Activated CD4-positive, alpha-beta T cell treated with anti-CD3 and anti-CD28 coated beads, Interleukin-2, amount 50 U/mL, for 48 hours (primary cell): ENCODE measurements around the gene PDE3B.

Experiments used
- DNase-seq, 2 experiments: peaks; one replicate each; pipeline ENCODE4 v3.0.0-alpha.2; 2020

The PDE3B gene

GRCh38 chr11:14892036-14892556 lies 248.5 kb downstream of the PDE3B start, which contains the start of gene CYP2R1:
Gene CYP2R1, minus strand, starts transcription at chr11:14892231. Its CDS starts 26 bp downstream, at chr11:14892205.
- DNase-seq = peak; percentile 88 to 93

- DNase-seq = no peak
Measured at GRCh38 chr11:14892577-14892976, 249.0 kb downstream of the PDE3B start.

GRCh38 chr11:14894657-14895598 lies 251.3 kb downstream of the PDE3B start:
- peak; percentile 12 to 17 for DNase-seq

- no peak for DNase-seq
Measured at GRCh38 chr11:14898355-14898754, 254.8 kb downstream of the PDE3B start.

GRCh38 chr11:14898906-14899305 lies 255.3 kb downstream of the PDE3B start:
- no peak for DNase-seq

GRCh38 chr11:14902650-14903350 lies 259.2 kb downstream of the PDE3B start:
- no peak for DNase-seq

- peak; percentile 89 to 91 for DNase-seq
Measured at GRCh38 chr11:14904745-14905103, 261.1 kb downstream of the PDE3B start.

- peak; percentile 75 to 80 for DNase-seq
Measured at GRCh38 chr11:14905104-14906033, 261.8 kb downstream of the PDE3B start.

GRCh38 chr11:14906578-14906977 lies 263.0 kb downstream of the PDE3B start:
- no peak for DNase-seq

- DNase-seq = no peak
Measured at GRCh38 chr11:14906993-14907392, 263.4 kb downstream of the PDE3B start.

GRCh38 chr11:14907411-14908213 lies 264.0 kb downstream of the PDE3B start:
- peak; percentile 91 to 93 for DNase-seq

- DNase-seq = peak; percentile 10 to 25
Measured at GRCh38 chr11:14908214-14908880, 264.7 kb downstream of the PDE3B start.

GRCh38 chr11:14914536-14914935 lies 270.9 kb downstream of the PDE3B start:
- no peak for DNase-seq

GRCh38 chr11:14916403-14916802 lies 272.8 kb downstream of the PDE3B start:
- DNase-seq = no peak
